ENCODE data around the gene OSBPL10.

OSBPL10 gene

GRCh38 chr3:31763731-31764130, 217.3 kb downstream of the OSBPL10 start:
- H3K79me2 ChIP-seq (ENCODE audit: insufficient read depth, low read length), result peaks cover 14% of the 10 kb centered on the region; the same call in 1 of the 2 replicates
- H3K4me1 ChIP-seq (ENCODE audit: insufficient read depth, low read length, poor library complexity, severe bottlenecking), result peaks cover 1% of the 10 kb centered on the region
- H3K9me2 ChIP-seq (replicated peaks; ENCODE audit: low read depth, low read length), result no peaks in the 10 kb centered on the region
- H3K9me3 ChIP-seq (ENCODE audit: insufficient read depth, low read depth, low read length), result no peaks in the 10 kb centered on the region
- no peaks in the 10 kb centered on the region for H3F3A ChIP-seq (ENCODE audit: low read depth)
- H3K4me2 ChIP-seq (ENCODE audit: low read depth, low read length, poor library complexity, severe bottlenecking), result no peak overlapping the region
- H4K20me1 ChIP-seq (ENCODE audit: insufficient read depth, low read length, poor library complexity, severe bottlenecking), result no peaks in the 10 kb centered on the region
- no peak overlapping the region for H3K4me3 ChIP-seq (ENCODE audit: low read length, poor library complexity, severe bottlenecking)
- no peaks in the 10 kb centered on the region for H3K27me3 ChIP-seq (ENCODE audit: insufficient read depth, low read length, poor library complexity, severe bottlenecking)
- no peak for TF ChIP-seq EZH2phosphoT487 (IDR thresholded peaks at IDR 0.05; ENCODE audit: borderline replicate concordance)
- TF ChIP-seq, protein P1, sequence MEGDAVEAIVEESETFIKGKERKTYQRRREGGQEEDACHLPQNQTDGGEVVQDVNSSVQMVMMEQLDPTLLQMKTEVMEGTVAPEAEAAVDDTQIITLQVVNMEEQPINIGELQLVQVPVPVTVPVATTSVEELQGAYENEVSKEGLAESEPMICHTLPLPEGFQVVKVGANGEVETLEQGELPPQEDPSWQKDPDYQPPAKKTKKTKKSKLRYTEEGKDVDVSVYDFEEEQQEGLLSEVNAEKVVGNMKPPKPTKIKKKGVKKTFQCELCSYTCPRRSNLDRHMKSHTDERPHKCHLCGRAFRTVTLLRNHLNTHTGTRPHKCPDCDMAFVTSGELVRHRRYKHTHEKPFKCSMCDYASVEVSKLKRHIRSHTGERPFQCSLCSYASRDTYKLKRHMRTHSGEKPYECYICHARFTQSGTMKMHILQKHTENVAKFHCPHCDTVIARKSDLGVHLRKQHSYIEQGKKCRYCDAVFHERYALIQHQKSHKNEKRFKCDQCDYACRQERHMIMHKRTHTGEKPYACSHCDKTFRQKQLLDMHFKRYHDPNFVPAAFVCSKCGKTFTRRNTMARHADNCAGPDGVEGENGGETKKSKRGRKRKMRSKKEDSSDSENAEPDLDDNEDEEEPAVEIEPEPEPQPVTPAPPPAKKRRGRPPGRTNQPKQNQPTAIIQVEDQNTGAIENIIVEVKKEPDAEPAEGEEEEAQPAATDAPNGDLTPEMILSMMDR (conservative IDR thresholded peaks at IDR 0.05; ENCODE audit: low read length), result no peak
- no peaks in the 10 kb centered on the region for H3K36me3 ChIP-seq (ENCODE audit: insufficient read depth, low read length)
- no peak overlapping the region for H2AFZ ChIP-seq (ENCODE audit: low read length)
- no peak overlapping the region for H3K9ac ChIP-seq (ENCODE audit: low read depth, low read length, poor library complexity, severe bottlenecking)

GRCh38 chr3:31762888-31763351, 218.1 kb downstream of the OSBPL10 start:
- no peak for TF ChIP-seq EZH2phosphoT487 (IDR thresholded peaks at IDR 0.05; ENCODE audit: borderline replicate concordance)
- TF ChIP-seq, protein P1 (conservative IDR thresholded peaks at IDR 0.05; ENCODE audit: low read length), result no peak
- Histone ChIP-seq H3K4me2 (ENCODE audit: low read depth, low read length, poor library complexity, severe bottlenecking) (no peak overlapping the region), H3K27me3 (ENCODE audit: insufficient read depth, low read length, poor library complexity, severe bottlenecking) (no peaks in the 10 kb centered on the region), H3K79me2 (ENCODE audit: insufficient read depth, low read length) (0 out of 2 replicates have a peak, but pooled peaks cover 6% of the 10 kb centered on the region), H3K36me3 (ENCODE audit: insufficient read depth, low read length) (no peaks in the 10 kb centered on the region), H3K9me2 (replicated peaks; ENCODE audit: low read depth, low read length) (no peaks in the 10 kb centered on the region), H3K4me3 (ENCODE audit: low read length, poor library complexity, severe bottlenecking) (no peak overlapping the region), H3F3A (ENCODE audit: low read depth) (no peaks in the 10 kb centered on the region), H3K9ac (ENCODE audit: low read depth, low read length, poor library complexity, severe bottlenecking) (no peak overlapping the region), H2AFZ (ENCODE audit: low read length) (no peak overlapping the region), H3K9me3 (ENCODE audit: insufficient read depth, low read depth, low read length) (no peaks in the 10 kb centered on the region), H4K20me1 (ENCODE audit: insufficient read depth, low read length, poor library complexity, severe bottlenecking) (no peaks in the 10 kb centered on the region), H3K4me1 (ENCODE audit: insufficient read depth, low read length, poor library complexity, severe bottlenecking) (peaks cover 9% of the 10 kb centered on the region)

DNA sequence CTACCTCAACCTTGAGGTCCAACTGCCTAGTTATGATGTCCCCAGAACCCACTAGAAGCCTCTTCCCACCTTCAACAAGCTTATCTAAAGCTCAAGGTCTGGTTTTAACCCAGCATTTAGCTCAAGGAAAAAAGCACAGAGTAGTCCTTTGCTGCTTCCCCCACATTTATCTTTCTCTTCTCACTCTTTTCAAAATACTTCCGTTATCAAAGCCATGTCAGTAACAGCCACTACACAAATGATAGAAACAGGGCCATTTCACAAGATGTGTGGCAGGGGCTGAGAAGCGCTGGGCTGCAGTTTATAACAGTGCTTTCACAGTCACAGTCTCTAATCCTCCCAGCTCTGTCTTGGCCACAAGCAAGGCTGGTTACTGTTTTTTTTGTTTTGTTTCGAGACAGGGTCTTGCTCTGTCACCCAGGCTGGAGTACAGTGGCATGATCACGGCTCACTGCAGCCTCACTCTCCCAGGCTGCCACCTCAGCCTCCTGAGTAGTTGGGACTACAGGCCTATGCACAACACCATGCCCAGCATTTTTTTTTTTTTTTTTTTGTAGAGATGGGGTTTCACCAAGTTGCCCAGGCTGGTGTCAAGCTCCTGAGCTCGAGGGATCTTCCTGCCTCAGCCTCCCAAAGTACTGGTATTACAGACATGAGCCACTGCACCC, 218.8 kb downstream of the OSBPL10 start:
- Histone ChIP-seq H3K4me2 (ENCODE audit: low read depth, low read length, poor library complexity, severe bottlenecking) (no peak overlapping the region), H3K79me2 (ENCODE audit: insufficient read depth, low read length) (no peaks in the 10 kb centered on the region), H4K20me1 (ENCODE audit: insufficient read depth, low read length, poor library complexity, severe bottlenecking) (no peaks in the 10 kb centered on the region), H3K9ac (ENCODE audit: low read depth, low read length, poor library complexity, severe bottlenecking) (no peak overlapping the region), H3K4me3 (ENCODE audit: low read length, poor library complexity, severe bottlenecking) (no peak overlapping the region), H3K4me1 (ENCODE audit: insufficient read depth, low read length, poor library complexity, severe bottlenecking) (peaks cover 9% of the 10 kb centered on the region), H3K9me2 (replicated peaks; ENCODE audit: low read depth, low read length) (no peaks in the 10 kb centered on the region), H3K27me3 (ENCODE audit: insufficient read depth, low read length, poor library complexity, severe bottlenecking) (no peaks in the 10 kb centered on the region), H3K36me3 (ENCODE audit: insufficient read depth, low read length) (no peaks in the 10 kb centered on the region), H3F3A (ENCODE audit: low read depth) (no peaks in the 10 kb centered on the region), H3K9me3 (ENCODE audit: insufficient read depth, low read depth, low read length) (no peaks in the 10 kb centered on the region), H2AFZ (ENCODE audit: low read length) (0 out of 2 replicates have a peak overlapping the region, but pooled peaks have one; percentile 46)
- TF ChIP-seq, protein P1 (conservative IDR thresholded peaks at IDR 0.05; ENCODE audit: low read length), result no peak
- TF ChIP-seq EZH2phosphoT487 (IDR thresholded peaks at IDR 0.05; ENCODE audit: borderline replicate concordance), result no peak

All from Loucy (cell line).